OCI-LY3 (cell line): ENCODE data around the gene FOXJ3.

ENCODE experiments used
- EZH2phosphoT487 ChIP-seq: fragments of 200-600 bp; shearing (Covaris generic); IDR thresholded peaks from 2 replicates; pipeline ENCODE4 v1.6.1; 2018; ENCODE audit warnings: antibody characterized with exemption, mixed run types, low read depth
- TF ChIP-seq, protein P1 (sequence below): fragments of 200-600, 300-600 bp; sonication (generic); IDR thresholded peaks from 2 replicates; pipeline ENCODE4 v1.5.1; 2014; ENCODE audit warnings: antibody characterized with exemption, low read length, low read depth

DNA sequence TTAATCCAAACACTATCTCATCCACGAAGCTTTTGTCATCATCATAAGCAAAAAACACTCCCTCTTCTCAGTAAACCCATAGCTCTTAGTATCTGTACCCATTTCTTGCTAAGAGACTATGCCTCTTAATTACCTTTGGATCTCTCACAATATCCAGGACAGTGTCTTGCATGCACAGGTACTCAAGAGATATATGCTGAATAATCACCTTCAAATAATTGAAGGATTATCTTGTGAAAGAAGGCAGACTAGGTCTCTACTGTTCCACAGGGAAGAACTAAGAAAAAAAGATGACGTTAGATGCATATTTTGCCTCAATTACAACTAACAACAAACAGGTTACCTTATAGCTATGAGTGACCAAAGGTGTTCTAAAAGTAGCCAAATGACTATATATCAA, 11.5 kb downstream of the FOXJ3 start:
- TF ChIP-seq, protein P1, sequence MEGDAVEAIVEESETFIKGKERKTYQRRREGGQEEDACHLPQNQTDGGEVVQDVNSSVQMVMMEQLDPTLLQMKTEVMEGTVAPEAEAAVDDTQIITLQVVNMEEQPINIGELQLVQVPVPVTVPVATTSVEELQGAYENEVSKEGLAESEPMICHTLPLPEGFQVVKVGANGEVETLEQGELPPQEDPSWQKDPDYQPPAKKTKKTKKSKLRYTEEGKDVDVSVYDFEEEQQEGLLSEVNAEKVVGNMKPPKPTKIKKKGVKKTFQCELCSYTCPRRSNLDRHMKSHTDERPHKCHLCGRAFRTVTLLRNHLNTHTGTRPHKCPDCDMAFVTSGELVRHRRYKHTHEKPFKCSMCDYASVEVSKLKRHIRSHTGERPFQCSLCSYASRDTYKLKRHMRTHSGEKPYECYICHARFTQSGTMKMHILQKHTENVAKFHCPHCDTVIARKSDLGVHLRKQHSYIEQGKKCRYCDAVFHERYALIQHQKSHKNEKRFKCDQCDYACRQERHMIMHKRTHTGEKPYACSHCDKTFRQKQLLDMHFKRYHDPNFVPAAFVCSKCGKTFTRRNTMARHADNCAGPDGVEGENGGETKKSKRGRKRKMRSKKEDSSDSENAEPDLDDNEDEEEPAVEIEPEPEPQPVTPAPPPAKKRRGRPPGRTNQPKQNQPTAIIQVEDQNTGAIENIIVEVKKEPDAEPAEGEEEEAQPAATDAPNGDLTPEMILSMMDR, result no peak
- TF ChIP-seq EZH2phosphoT487, result no peak
